H1 (cell line): Measurements from ENCODE around the gene MYCBPAP. TPM values are rescaled to one million over a fixed set of nuclear protein-coding genes. Genes with fewer than 3 reads are reported as not detected.

ENCODE experiments used
- CTCF ChIA-PET: fragments of 300-600 bp; sonication (Branson Sonifier 250); formaldehyde crosslinking; loops from one replicate; lab custom pipeline; 2021; ENCODE audit not compliant: partially characterized antibody; lab: Charles Lee
- POLR2A ChIA-PET: fragments of 300-600 bp; sonication (Branson Sonifier 250); formaldehyde crosslinking; loops from one replicate; lab custom pipeline; 2021; ENCODE audit warnings: inconsistent platforms; ENCODE audit not compliant: partially characterized antibody; lab: Charles Lee
- DNase-seq, 2 experiments: peaks; one replicate each; pipeline versions ENCODE4 v3.0.0 to v3.0.0-alpha.2; 2010 to 2022; ENCODE audit warnings: low spot score in 2 of 2, low read depth in 1 of 2, mixed read lengths in 1 of 2
- FAIRE-seq: peaks from 2 replicates; lab custom pipeline; 2011; peaks lifted over from hg19 to GRCh38; lab: Jason Lieb, UNC
- H2AFZ ChIP-seq: 2 replicates; pipeline ENCODE4 v1.8.1; 2012; ENCODE audit warnings: low read length, inconsistent platforms
- H2AK5ac ChIP-seq: 2 replicates; pipeline ENCODE4 v1.6.1; 2013; ENCODE audit warnings: low read depth, low read length
- H2BK120ac ChIP-seq: replicated peaks from 2 replicates; pipeline ENCODE3; 2013; ENCODE audit warnings: low read depth, low read length, inconsistent platforms
- H2BK12ac ChIP-seq: 2 replicates; pipeline ENCODE4 v1.6.1; 2013; ENCODE audit warnings: low read depth, low read length
- H2BK15ac ChIP-seq: 2 replicates; pipeline ENCODE4 v1.6.1; 2013; ENCODE audit warnings: low read length
- H2BK20ac ChIP-seq: 2 replicates; pipeline ENCODE4 v1.6.1; 2013; ENCODE audit warnings: low read length
- H2BK5ac ChIP-seq: 2 replicates; pipeline ENCODE4 v1.6.1; 2013; ENCODE audit warnings: low read depth, low read length
- H3K14ac ChIP-seq: 2 replicates; pipeline ENCODE4 v1.6.1; 2013; ENCODE audit warnings: inconsistent platforms; ENCODE audit not compliant: insufficient read length
- H3K18ac ChIP-seq: 2 replicates; pipeline ENCODE4 v1.6.1; 2013; ENCODE audit warnings: low read length; ENCODE audit errors: extremely low read depth
- H3K23ac ChIP-seq: 2 replicates; pipeline ENCODE4 v1.6.1; 2013; ENCODE audit warnings: inconsistent platforms; ENCODE audit not compliant: insufficient read length
- H3K23me2 ChIP-seq: 2 replicates; pipeline ENCODE4 v1.6.1; 2013; ENCODE audit warnings: low read depth, low read length
- H3K27ac ChIP-seq: 2 replicates; pipeline ENCODE4 v1.6.1; 2011; ENCODE audit warnings: low read depth, low read length, inconsistent platforms
- H3K27me3 ChIP-seq, 4 experiments: replicated peaks in 1 of 4; 1 replicate in 1 of 4; 2 replicates in 3 of 4; pipeline versions ENCODE4 v1.6.1 to v1.8.1; 2011 to 2013; ENCODE audit warnings: low read length in 3 of 4, mild to moderate bottlenecking in 3 of 4, inconsistent platforms in 2 of 4, mixed read lengths in 2 of 4, moderate library complexity in 1 of 4; ENCODE audit not compliant: control insufficient read depth in 3 of 4, insufficient read depth in 3 of 4; ENCODE audit errors: extremely low read depth in 1 of 4
- H3K36me3 ChIP-seq, 4 experiments: 2 replicates each; pipeline versions ENCODE4 v1.6.1 to v1.8.1; 2011 to 2013; ENCODE audit warnings: mild to moderate bottlenecking in 4 of 4, low read length in 3 of 4, moderate library complexity in 2 of 4, control low read depth in 1 of 4, inconsistent platforms in 1 of 4; ENCODE audit not compliant: insufficient read depth in 4 of 4, control insufficient read depth in 2 of 4
- H3K4ac ChIP-seq: replicated peaks from 2 replicates; pipeline ENCODE3; 2013; ENCODE audit warnings: low read length, low read depth, mixed read lengths, inconsistent platforms; ENCODE audit not compliant: insufficient read length
- H3K4me1 ChIP-seq, 4 experiments: replicated peaks in 1 of 4; 1 replicate in 1 of 4; 2 replicates in 3 of 4; pipeline versions ENCODE4 v1.6.1 to v1.8.1; 2011 to 2013; ENCODE audit warnings: low read length in 3 of 4, inconsistent platforms in 2 of 4, mixed read lengths in 1 of 4; ENCODE audit not compliant: insufficient read depth in 4 of 4, control insufficient read depth in 3 of 4
- H3K4me2 ChIP-seq, 2 experiments: 2 replicates each; pipeline versions ENCODE4 v1.6.1 to v1.8.1; 2011 to 2013; ENCODE audit warnings: low read depth in 2 of 2, low read length in 2 of 2, control low read depth in 1 of 2, inconsistent platforms in 1 of 2, mild to moderate bottlenecking in 1 of 2; ENCODE audit not compliant: insufficient read depth in 1 of 2
- H3K4me3 ChIP-seq, 4 experiments: fragments of 200-600, 300-600 bp in 1 of 4; sonication (generic), shearing (Covaris generic), sonication (Bioruptor Twin) in 1 of 4; 2 replicates each; pipeline versions ENCODE4 v1.5.1 to v1.8.1; 2011 to 2016; ENCODE audit warnings: low read length in 4 of 4, low read depth in 3 of 4, control low read depth in 2 of 4, inconsistent platforms in 2 of 4, mild to moderate bottlenecking in 2 of 4, mixed read lengths in 1 of 4, moderate library complexity in 1 of 4; ENCODE audit not compliant: insufficient read depth in 2 of 4; ENCODE audit errors: extremely low read depth in 1 of 4
- H3K56ac ChIP-seq: replicated peaks from 2 replicates; pipeline ENCODE3; 2013; ENCODE audit warnings: low read depth, mild to moderate bottlenecking, mixed read lengths, low read length, inconsistent platforms; ENCODE audit not compliant: insufficient read length
- H3K79me1 ChIP-seq: 2 replicates; pipeline ENCODE4 v1.6.1; 2013; ENCODE audit warnings: low read depth, low read length, control low read depth
- H3K79me2 ChIP-seq, 2 experiments: 2 replicates each; pipeline versions ENCODE4 v1.6.1 to v1.8.1; 2012 to 2013; ENCODE audit warnings: low read length in 2 of 2, mild to moderate bottlenecking in 2 of 2, inconsistent platforms in 1 of 2; ENCODE audit not compliant: insufficient read depth in 2 of 2, control insufficient read depth in 1 of 2
- H3K9ac ChIP-seq, 4 experiments: replicated peaks in 1 of 4; 1 replicate in 1 of 4; 2 replicates in 3 of 4; pipeline versions ENCODE4 v1.6.1 to v1.8.1; 2011 to 2013; ENCODE audit warnings: low read depth in 3 of 4, low read length in 3 of 4, control low read depth in 2 of 4, mild to moderate bottlenecking in 2 of 4, moderate library complexity in 2 of 4, inconsistent platforms in 1 of 4; ENCODE audit errors: extremely low read depth in 1 of 4
- H3K9me3 ChIP-seq, 2 experiments: 2 replicates each; pipeline versions ENCODE4 v1.6.1 to v1.8.1; 2012 to 2013; ENCODE audit warnings: mild to moderate bottlenecking in 2 of 2, moderate library complexity in 2 of 2, control low read depth in 1 of 2, inconsistent platforms in 1 of 2, low read depth in 1 of 2, low read length in 1 of 2, mixed read lengths in 1 of 2; ENCODE audit not compliant: insufficient read depth in 2 of 2
- H4K20me1 ChIP-seq, 2 experiments: replicated peaks in 1 of 2; 2 replicates each; pipeline versions ENCODE3 to v1.8.1; 2011 to 2013; ENCODE audit warnings: inconsistent platforms in 2 of 2, low read length in 2 of 2, mild to moderate bottlenecking in 1 of 2; ENCODE audit not compliant: insufficient read depth in 2 of 2, control insufficient read depth in 1 of 2
- H4K5ac ChIP-seq: 2 replicates; pipeline ENCODE4 v1.6.1; 2013; ENCODE audit warnings: low read length, low read depth, mixed read lengths, inconsistent platforms; ENCODE audit not compliant: insufficient read length
- H4K8ac ChIP-seq: 2 replicates; pipeline ENCODE4 v1.8.0; 2013; ENCODE audit warnings: mild to moderate bottlenecking, moderate library complexity, low read length, inconsistent platforms; ENCODE audit not compliant: insufficient read depth; ENCODE audit errors: extremely low read depth
- H4K91ac ChIP-seq: replicated peaks from 2 replicates; pipeline ENCODE3; 2013; ENCODE audit warnings: low read length, mixed read lengths, inconsistent platforms; ENCODE audit not compliant: insufficient read length
- EP300 ChIP-seq, 2 experiments: IDR thresholded peaks; 1 replicate in 1 of 2; 2 replicates in 1 of 2; pipeline ENCODE4 v1.6.1; 2011 to 2012; ENCODE audit warnings: low read depth in 2 of 2, low read length in 2 of 2, mild to moderate bottlenecking in 2 of 2, borderline replicate concordance in 1 of 2, inconsistent platforms in 1 of 2, moderate library complexity in 1 of 2
- KDM4A ChIP-seq: IDR thresholded peaks from one replicate; pipeline ENCODE4 v1.7.1; 2012; ENCODE audit warnings: low read depth, mild to moderate bottlenecking, moderate library complexity, low read length, inconsistent platforms; ENCODE audit not compliant: severe bottlenecking
- MAX ChIP-seq: IDR thresholded peaks from 2 replicates; pipeline ENCODE4 v1.6.1; 2012; ENCODE audit warnings: inconsistent platforms
- NRF1 ChIP-seq: IDR thresholded peaks from 2 replicates; pipeline ENCODE4 v1.6.1; 2011; ENCODE audit warnings: mild to moderate bottlenecking, low read depth, low read length, improper control_type of control experiment
- POLR2A ChIP-seq, 2 experiments: IDR thresholded peaks; 1 replicate in 1 of 2; 2 replicates in 1 of 2; pipeline ENCODE4 v1.6.1; 2011; ENCODE audit warnings: low read depth in 2 of 2, low read length in 2 of 2, mild to moderate bottlenecking in 2 of 2; ENCODE audit errors: control extremely low read depth in 1 of 2
- POLR2AphosphoS5 ChIP-seq: IDR thresholded peaks from 2 replicates; pipeline ENCODE4 v1.6.1; 2011; ENCODE audit warnings: low read depth, low read length
- POU5F1 ChIP-seq: IDR thresholded peaks from 2 replicates; pipeline ENCODE4 v1.6.1; 2011; ENCODE audit warnings: low read depth, mild to moderate bottlenecking, low read length, moderate library complexity
- RBBP5 ChIP-seq: IDR thresholded peaks from 2 replicates; pipeline ENCODE4 v1.7.1; 2012; ENCODE audit warnings: low read depth, mild to moderate bottlenecking, inconsistent platforms, low read length, moderate library complexity, borderline replicate concordance
- TBP ChIP-seq: IDR thresholded peaks from 2 replicates; pipeline ENCODE4 v1.6.1; 2011; ENCODE audit warnings: low read depth, low read length, improper control_type of control experiment
- YY1 ChIP-seq: IDR thresholded peaks from 2 replicates; pipeline ENCODE4 v1.6.1; 2011; ENCODE audit warnings: low read depth, mild to moderate bottlenecking, low read length
- WGBS, 2 experiments: shearing (Covaris generic) in 1 of 2; methylation state at CpG; one replicate each; pipeline versions ENCODE4 v1.1.6 to v1.1.7; 2013 to 2015; ENCODE audit warnings: low lambda C conversion rate in 2 of 2, mixed read lengths in 2 of 2, inconsistent platforms in 1 of 2, low coverage in 1 of 2, missing lambda C conversion rate in 1 of 2; ENCODE audit not compliant: insufficient replicate concordance in 2 of 2, insufficient coverage in 1 of 2, insufficient read length in 1 of 2; ENCODE audit errors: extremely low coverage in 1 of 2, missing lambda C conversion rate in 1 of 2; 5-methylcytosine and 5-hydroxymethylcytosine counted together
- polyA plus RNA-seq, 7 experiments: library from polyadenylated mRNA; depleted of rRNA in 3 of 7; stranded (reverse) in 5 of 7; unstranded in 2 of 7; fragments of >200 nt in 5 of 7; fragments of 200-250 nt in 2 of 7; gene quantifications; 1 replicate in 5 of 7; 2 replicates in 1 of 7; 4 replicates in 1 of 7; pipeline versions ENCODE4 v1.2.1 to v1.2.3, GENCODE V29; 2011 to 2013; ENCODE audit warnings: missing spikeins in 2 of 7, mixed read lengths in 2 of 7
- total RNA-seq: library from RNA; stranded (reverse); fragmentation: NEBNext Ultra II Directional; extraction: Animal tissue kit (Norgen Biotek cat#: 25700); gene quantifications from 2 replicates; pipeline ENCODE4 v1.2.1, GENCODE V29; 2021

The MYCBPAP gene
- total and polyA plus RNA-seq, 2 of the 8 experiments (the other 6 are each of a cell fraction or from before 2014, with no cell fraction given): 0.89 to 3.3 TPM

DNA sequence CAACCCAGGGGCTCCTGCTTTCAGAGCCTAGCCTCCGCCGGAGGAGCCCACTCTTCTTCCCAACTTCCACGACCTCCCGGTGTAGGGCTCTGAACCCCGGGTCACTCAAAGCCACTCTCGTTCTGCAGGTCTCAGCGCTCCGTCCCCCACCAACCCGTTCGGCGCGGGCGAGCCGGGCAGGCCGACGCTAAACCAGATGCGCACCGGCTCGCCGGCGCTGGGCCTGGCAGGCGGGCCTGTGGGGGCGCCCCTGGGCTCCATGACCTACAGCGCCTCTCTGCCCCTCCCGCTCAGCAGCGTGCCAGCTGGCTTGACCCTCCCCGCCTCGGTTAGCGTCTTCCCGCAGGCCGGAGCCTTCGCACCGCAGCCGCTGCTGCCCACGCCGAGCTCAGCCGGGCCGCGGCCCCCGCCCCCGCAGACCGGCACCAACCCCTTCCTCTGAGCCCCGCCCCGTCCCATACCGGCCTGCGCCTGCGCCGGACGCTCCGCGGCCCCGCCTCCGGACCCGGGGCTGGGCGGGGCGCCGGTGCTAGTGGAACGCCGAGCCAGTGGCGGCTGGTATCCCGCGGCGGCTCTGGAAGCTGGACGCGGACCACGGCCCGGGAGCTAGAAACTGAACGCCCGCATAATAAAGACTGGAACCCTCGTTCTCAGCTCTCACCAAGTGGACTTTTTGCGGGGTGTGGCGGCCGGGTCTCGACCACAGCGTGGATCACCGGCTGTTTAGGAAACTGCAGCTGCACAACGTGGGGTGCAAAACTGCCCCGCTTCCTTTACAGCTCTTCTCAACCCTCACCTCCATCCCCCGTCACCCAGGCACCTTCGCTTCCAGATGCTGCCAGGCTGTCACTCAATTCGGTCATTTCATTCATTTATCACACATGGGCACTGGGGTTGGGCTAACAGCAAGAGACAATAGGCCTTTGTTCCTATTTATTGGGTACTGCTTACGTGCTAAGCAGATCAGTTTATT, 33.8 kb downstream of the MYCBPAP start:
- no peak overlapping the region for H2BK120ac ChIP-seq
- no peak overlapping the region for H2BK15ac ChIP-seq
- peak overlapping the region; percentile 54; the same call in 1 of the 2 replicates for H4K8ac ChIP-seq
- peaks cover 5% of the 10 kb centered on the region; the same call in 1 of the 2 replicates for H3K23me2 ChIP-seq
- peak overlapping the region; percentile 80 to 88 for H3K4me2 ChIP-seq
- peaks cover 0 to 1% of the 10 kb centered on the region in 2 experiments for H4K20me1 ChIP-seq
- peak overlapping the region; percentile 83; the same call in 1 of the 2 replicates for H2BK5ac ChIP-seq
- H3K79me2 ChIP-seq: no peaks in the 10 kb centered on the region
- no peak overlapping the region for H3K14ac ChIP-seq
- peaks cover 0 to 6% (median 5%) of the 10 kb centered on the region in 4 experiments; a peak in 4 of 7 replicates for H3K27me3 ChIP-seq
- peak overlapping the region; percentile 38 to 65 (median 48); a peak in 6 of 7 replicates for H3K9ac ChIP-seq
- no peak overlapping the region for H3K27ac ChIP-seq
- peak overlapping the region; percentile 96 for H3K18ac ChIP-seq
- DNase-seq: peak in 1 of 2 experiments; percentile 92
- H4K5ac ChIP-seq: peak overlapping the region; percentile 33
- no peak overlapping the region for H3K56ac ChIP-seq
- peak overlapping the region; percentile 27; the same call in 1 of the 2 replicates for H2BK12ac ChIP-seq
- H3K36me3 ChIP-seq: no peaks in the 10 kb centered on the region
- no peak overlapping the region for H2AK5ac ChIP-seq
- 5% methylated on average over 58 of the region's 82 CpGs; no CpG with 5 or more reads in 1 of the 2 experiments for WGBS, 2 experiments
- no peak overlapping the region for H2BK20ac ChIP-seq
- no peak overlapping the region for H3K23ac ChIP-seq
- no peaks in the 10 kb centered on the region for H3K9me3 ChIP-seq
- POLR2A ChIA-PET: interaction anchor here (0.7 to 2.6 kb wide), 11 partner anchors 8 to 180 kb away, joined by 3 to 7 read pairs (median 3); partner anchors contain the start of gene CACNA1G
- CTCF ChIA-PET: interaction anchor here (0.7 to 6.0 kb wide), 19 partner anchors 8 to 180 kb away, joined by 3 to 42 read pairs (median 5); partner anchors contain the start of genes EPN3 and LRRC59
- peak overlapping the region; percentile 86 for H2AFZ ChIP-seq
- H3K4me3 ChIP-seq: peak overlapping the region; percentile 47 to 76 (median 73)
- FAIRE-seq: no peak
- H3K4me1 ChIP-seq: peaks cover 2 to 19% (median 10%) of the 10 kb centered on the region in 4 experiments
- peak overlapping the region; percentile 17 for H3K4ac ChIP-seq
- peak overlapping the region; percentile 90 for H4K91ac ChIP-seq
- no peaks in the 10 kb centered on the region; the same call in 1 of the 2 replicates for H3K79me1 ChIP-seq
- TF ChIP-seq YY1 (no peak), MAX (peak; percentile 56), RBBP5 (0 out of 2 replicates have a peak, but pooled peaks have one; percentile 44), NRF1 (peak; percentile 81), KDM4A (peak; percentile 87), POLR2AphosphoS5 (0 out of 2 replicates have a peak, but pooled peaks have one; percentile 19), EP300 (IDR thresholded peaks at IDR 0.05; ENCODE audit: borderline replicate concordance in 1 of 2, low read depth in 2 of 2, low read length in 2 of 2) (no peak; a peak in 1 of 3 replicates), POLR2A (IDR thresholded peaks at IDR 0.05; ENCODE audit: control extremely low read depth in 1 of 2, low read depth in 2 of 2, low read length in 2 of 2) (no peak), POU5F1 (no peak), TBP (0 out of 2 replicates have a peak, but pooled peaks have one; percentile 15)
